Endothelial cell of umbilical vein (primary cell): ENCODE results near the gene RIOK3.

Source experiments
- CTCF ChIP-seq, 2 donors: IDR thresholded peaks; 1 replicate in 1 of 2; 2 replicates in 1 of 2; pipeline ENCODE4 v1.5.1; 2011; ENCODE audit warnings: low read length in 2 of 2, mild to moderate bottlenecking in 2 of 2, moderate library complexity in 2 of 2, control low read depth in 1 of 2, inconsistent platforms in 1 of 2, low read depth in 1 of 2; ENCODE audit not compliant: insufficient read depth in 1 of 2; ENCODE audit errors: extremely low read depth in 1 of 2
- EZH2 ChIP-seq: IDR thresholded peaks from 2 replicates; pipeline ENCODE4 v1.6.1; 2012; ENCODE audit warnings: borderline replicate concordance, low read depth, mild to moderate bottlenecking, moderate library complexity, low read length, inconsistent platforms; ENCODE audit not compliant: severe bottlenecking
- FOS ChIP-seq: IDR thresholded peaks from 2 replicates; pipeline ENCODE4 v1.6.1; 2011; ENCODE audit warnings: mild to moderate bottlenecking, low read length, moderate library complexity, borderline replicate concordance; ENCODE audit not compliant: insufficient read depth
- MYC ChIP-seq: IDR thresholded peaks from one replicate; pipeline ENCODE4 v1.6.1; 2011; ENCODE audit warnings: mild to moderate bottlenecking, low read depth, low read length
- POLR2A ChIP-seq: IDR thresholded peaks from 2 replicates; pipeline ENCODE4 v1.6.1; 2012; ENCODE audit warnings: low read depth, mild to moderate bottlenecking, control low read depth, low read length
- POLR2AphosphoS5 ChIP-seq: IDR thresholded peaks from 2 replicates; pipeline ENCODE4 v1.6.1; 2012; ENCODE audit warnings: low read depth, mild to moderate bottlenecking, control low read depth, low read length, moderate library complexity; ENCODE audit not compliant: insufficient read depth

GRCh38 chr18:23428821-23429220 is 24.3 kb upstream of the RIOK3 start:
- TF ChIP-seq CTCF (IDR thresholded peaks at IDR 0.05; ENCODE audit: extremely low read depth in 1 of 2, insufficient read depth in 1 of 2, low read depth in 1 of 2, low read length in 2 of 2), result no peak
- no peak for TF ChIP-seq POLR2AphosphoS5
- TF ChIP-seq EZH2, result no peak
- no peak for TF ChIP-seq MYC
- TF ChIP-seq POLR2A, result no peak
- TF ChIP-seq FOS, result no peak
